Measurements from ENCODE around the gene PIAS4. TPM values are rescaled to one million over a fixed set of nuclear protein-coding genes. Genes with fewer than 3 reads are reported as not detected.

The PIAS4 gene
- total and polyA plus RNA-seq, 2 of the 13 experiments (the other 11 are each of a cell fraction or from before 2014, with no cell fraction given): 9.0 to 20.1 TPM

GRCh38 chr19:4077800-4078684, 70.5 kb downstream of the PIAS4 start (continued):
- TF ChIP-seq ZNF407 (CRISPR knock-in tag; IDR thresholded peaks at IDR 0.05; ENCODE audit: not compliant biosample characterization) (no peak), FOXK1 (CRISPR knock-in tag; IDR thresholded peaks at IDR 0.05; ENCODE audit: borderline replicate concordance, low read depth) (no peak), PRDM15 (CRISPR knock-in tag; IDR thresholded peaks at IDR 0.05) (no peak), HNF1A (IDR thresholded peaks at IDR 0.05; ENCODE audit: low read depth) (no peak), HNF1A (CRISPR knock-in tag; IDR thresholded peaks at IDR 0.05; ENCODE audit: borderline replicate concordance) (no peak), NPAS2 (CRISPR knock-in tag; IDR thresholded peaks at IDR 0.05; ENCODE audit: borderline replicate concordance) (no peak), HMGXB4 (CRISPR knock-in tag; IDR thresholded peaks at IDR 0.05; ENCODE audit: borderline replicate concordance in 1 of 2, low read depth in 1 of 2) (no peak), RXRA (CRISPR knock-in tag; IDR thresholded peaks at IDR 0.05) (peak; percentile 51)

Measured in HepG2 (cell line).